Astrocyte (in vitro differentiated cells and primary cell): ENCODE data around the gene SLC38A3. TPM values are rescaled to one million over a fixed set of nuclear protein-coding genes. Genes with fewer than 3 reads are reported as not detected.

Experiments
- DNase-seq: peaks from one replicate; pipeline ENCODE4 v3.0.0-alpha.2; 2010; ENCODE audit warnings: low read depth
- FAIRE-seq: peaks from 2 replicates; lab custom pipeline; 2011; peaks lifted over from hg19 to GRCh38; lab: Jason Lieb, UNC
- H2AFZ ChIP-seq: 2 replicates; pipeline ENCODE4 v1.6.0; 2012; ENCODE audit warnings: low read depth, low read length, inconsistent platforms
- H3K27ac ChIP-seq: 2 replicates; pipeline ENCODE4 v1.5.1; 2011; ENCODE audit warnings: low read depth, low read length, inconsistent platforms
- H3K27me3 ChIP-seq: 2 replicates; pipeline ENCODE4 v1.6.0; 2011; ENCODE audit warnings: low read length, inconsistent platforms; ENCODE audit not compliant: insufficient read depth
- H3K36me3 ChIP-seq: 2 replicates; pipeline ENCODE4 v1.5.1; 2011; ENCODE audit warnings: low read length, inconsistent platforms; ENCODE audit not compliant: insufficient read depth
- H3K4me1 ChIP-seq: 2 replicates; pipeline ENCODE4 v1.5.1; 2011; ENCODE audit warnings: low read length, inconsistent platforms; ENCODE audit not compliant: insufficient read depth
- H3K4me2 ChIP-seq: 2 replicates; pipeline ENCODE4 v1.6.0; 2012; ENCODE audit warnings: low read length, inconsistent platforms
- H3K4me3 ChIP-seq: 2 replicates; pipeline ENCODE4 v1.5.1; 2011; ENCODE audit warnings: low read depth, mild to moderate bottlenecking, low read length, inconsistent platforms; ENCODE audit not compliant: insufficient read depth
- H3K79me2 ChIP-seq: 2 replicates; pipeline ENCODE4 v1.6.0; 2012; ENCODE audit warnings: mild to moderate bottlenecking, low read length, inconsistent platforms; ENCODE audit not compliant: insufficient read depth
- H3K9ac ChIP-seq: 2 replicates; pipeline ENCODE4 v1.6.0; 2012; ENCODE audit warnings: mild to moderate bottlenecking, low read length, inconsistent platforms
- H3K9me3 ChIP-seq: 2 replicates; pipeline ENCODE4 v1.5.1; 2012; ENCODE audit warnings: low read depth, mild to moderate bottlenecking, low read length, inconsistent platforms; ENCODE audit not compliant: insufficient read depth
- H4K20me1 ChIP-seq: 2 replicates; pipeline ENCODE4 v1.6.0; 2012; ENCODE audit warnings: low read length, inconsistent platforms; ENCODE audit not compliant: insufficient read depth
- H3K27ac Mint-ChIP-seq: one replicate; pipeline ENCODE4 v1.8.0; 2021; ENCODE audit warnings: mild to moderate bottlenecking, mixed read lengths; ENCODE audit not compliant: unreplicated experiment
- H3K27me3 Mint-ChIP-seq: one replicate; pipeline ENCODE4 v1.8.0; 2021; ENCODE audit warnings: low read depth, mixed read lengths; ENCODE audit not compliant: unreplicated experiment
- H3K36me3 Mint-ChIP-seq: one replicate; pipeline ENCODE4 v1.8.0; 2021; ENCODE audit warnings: low read depth, mixed read lengths; ENCODE audit not compliant: unreplicated experiment
- H3K4me1 Mint-ChIP-seq: one replicate; pipeline ENCODE4 v1.8.0; 2021; ENCODE audit warnings: low read depth, mixed read lengths; ENCODE audit not compliant: unreplicated experiment
- H3K4me3 Mint-ChIP-seq: one replicate; pipeline ENCODE4 v1.8.0; 2021; ENCODE audit warnings: mild to moderate bottlenecking, moderate library complexity, mixed read lengths; ENCODE audit not compliant: unreplicated experiment
- H3K9me3 Mint-ChIP-seq: one replicate; pipeline ENCODE4 v1.8.0; 2021; ENCODE audit warnings: mild to moderate bottlenecking, mixed read lengths; ENCODE audit not compliant: unreplicated experiment
- CTCF ChIP-seq: IDR thresholded peaks from 2 replicates; pipeline ENCODE4 v1.5.1; 2011; ENCODE audit warnings: low read depth, mild to moderate bottlenecking, inconsistent platforms, low read length, moderate library complexity; ENCODE audit not compliant: insufficient read depth
- EZH2 ChIP-seq: IDR thresholded peaks from 2 replicates; pipeline ENCODE4 v1.6.1; 2012; ENCODE audit warnings: mild to moderate bottlenecking, low read length, inconsistent platforms; ENCODE audit not compliant: insufficient read depth
- total RNA-seq: library from RNA; stranded (reverse); gene quantifications from 2 replicates; pipeline ENCODE4 v1.2.1, GENCODE V29; 2021

Gene SLC38A3
- total RNA-seq, 1 donor from 2014 or later = 0.68 TPM

GRCh38 chr3:50173685-50174516, 31.2 kb upstream of the SLC38A3 start:
- H3K27me3 Mint-ChIP-seq = peaks cover 9% of the 10 kb centered on the region
- no peak overlapping the region for H3K4me3 ChIP-seq
- H3K27ac ChIP-seq = no peak overlapping the region
- H2AFZ ChIP-seq = no peak overlapping the region
- no peaks in the 10 kb centered on the region for H3K27me3 ChIP-seq
- FAIRE-seq = no peak
- DNase-seq = no peak
- H4K20me1 ChIP-seq = no peaks in the 10 kb centered on the region
- no peaks in the 10 kb centered on the region for H3K9me3 ChIP-seq
- H3K36me3 ChIP-seq = no peaks in the 10 kb centered on the region
- H3K9ac ChIP-seq = no peak overlapping the region
- no peak overlapping the region for H3K4me3 Mint-ChIP-seq
- no peaks in the 10 kb centered on the region for H3K9me3 Mint-ChIP-seq
- no peaks in the 10 kb centered on the region for H3K79me2 ChIP-seq
- H3K4me1 Mint-ChIP-seq = no peaks in the 10 kb centered on the region
- no peak overlapping the region for H3K27ac Mint-ChIP-seq
- TF ChIP-seq EZH2 (no peak), CTCF (no peak)
- H3K4me1 ChIP-seq = peaks cover 10% of the 10 kb centered on the region
- no peak overlapping the region for H3K4me2 ChIP-seq
- no peaks in the 10 kb centered on the region for H3K36me3 Mint-ChIP-seq

- no peaks in the 10 kb centered on the region for H3K9me3 ChIP-seq
- DNase-seq (no peak), FAIRE-seq (no peak)
- H3K36me3 ChIP-seq = no peaks in the 10 kb centered on the region
- no peak overlapping the region for H3K4me3 ChIP-seq
- H3K79me2 ChIP-seq = no peaks in the 10 kb centered on the region
- H3K9me3 Mint-ChIP-seq = no peaks in the 10 kb centered on the region
- H4K20me1 ChIP-seq = no peaks in the 10 kb centered on the region
- peaks cover under 1% of the 10 kb centered on the region for H3K4me1 Mint-ChIP-seq
- H3K27ac Mint-ChIP-seq = no peak overlapping the region
- no peak overlapping the region for H3K27ac ChIP-seq
- no peaks in the 10 kb centered on the region for H3K36me3 Mint-ChIP-seq
- no peak overlapping the region for H3K4me2 ChIP-seq
- H3K27me3 Mint-ChIP-seq = peaks cover 10% of the 10 kb centered on the region
- H2AFZ ChIP-seq = no peak overlapping the region
- peaks cover 10% of the 10 kb centered on the region for H3K4me1 ChIP-seq
- TF ChIP-seq EZH2 = no peak
- no peak for TF ChIP-seq CTCF
- no peak overlapping the region for H3K9ac ChIP-seq
- H3K4me3 Mint-ChIP-seq = no peak overlapping the region
- no peaks in the 10 kb centered on the region for H3K27me3 ChIP-seq
Observed at GRCh38 chr3:50174517-50174895, 30.6 kb upstream of the SLC38A3 start.

GRCh38 chr3:50174947-50175524, 30.0 kb upstream of the SLC38A3 start:
- DNase-seq (no peak), FAIRE-seq (no peak)
- Mint-ChIP-seq H3K4me1 (peaks cover 3% of the 10 kb centered on the region), H3K4me3 (no peak overlapping the region), H3K27ac (no peak overlapping the region), H3K9me3 (no peaks in the 10 kb centered on the region), H3K36me3 (no peaks in the 10 kb centered on the region), H3K27me3 (peaks cover 11% of the 10 kb centered on the region)
- Histone ChIP-seq H4K20me1 (no peaks in the 10 kb centered on the region), H3K27me3 (no peaks in the 10 kb centered on the region), H3K4me3 (no peak overlapping the region), H3K9me3 (no peaks in the 10 kb centered on the region), H3K79me2 (no peaks in the 10 kb centered on the region), H3K27ac (no peak overlapping the region), H3K4me1 (peaks cover 10% of the 10 kb centered on the region), H2AFZ (no peak overlapping the region), H3K36me3 (no peaks in the 10 kb centered on the region), H3K9ac (no peak overlapping the region), H3K4me2 (no peak overlapping the region)
- TF ChIP-seq EZH2 (no peak), CTCF (no peak)
